Keratinocyte (primary cell): ENCODE data around the gene HCFC1R1. TPM values are rescaled to one million over a fixed set of nuclear protein-coding genes. Genes with fewer than 3 reads are reported as not detected.

Experiments
- DNase-seq: peaks from one replicate; pipeline ENCODE4 v3.0.0-alpha.2; 2011; ENCODE audit warnings: low read depth, missing footprints, low spot score
- FAIRE-seq: peaks from 2 replicates; lab custom pipeline; 2011; peaks lifted over from hg19 to GRCh38; lab: Jason Lieb, UNC
- H2AFZ ChIP-seq: 2 replicates; pipeline ENCODE4 v1.6.0; 2012; ENCODE audit warnings: low read length, control low read depth, inconsistent platforms; ENCODE audit not compliant: control insufficient read depth
- H3K27ac ChIP-seq: 2 replicates; pipeline ENCODE4 v1.5.1; 2011; ENCODE audit warnings: low read length; ENCODE audit not compliant: control insufficient read depth, insufficient read depth
- H3K27me3 ChIP-seq: 3 replicates; pipeline ENCODE4 v1.6.0; 2011; ENCODE audit warnings: low read length; ENCODE audit not compliant: control insufficient read depth, insufficient read depth; ENCODE audit errors: extremely low read depth
- H3K36me3 ChIP-seq, 2 experiments: 2 replicates in 1 of 2; 3 replicates in 1 of 2; pipeline ENCODE4 v1.5.1; 2011; ENCODE audit warnings: low read length in 2 of 2, mild to moderate bottlenecking in 1 of 2; ENCODE audit not compliant: control insufficient read depth in 2 of 2, insufficient read depth in 2 of 2; ENCODE audit errors: extremely low read depth in 1 of 2
- H3K4me1 ChIP-seq: 3 replicates; pipeline ENCODE4 v1.5.1; 2011; ENCODE audit warnings: low read length; ENCODE audit not compliant: control insufficient read depth, insufficient read depth; ENCODE audit errors: extremely low read depth
- H3K4me2 ChIP-seq: 3 replicates; pipeline ENCODE4 v1.6.0; 2011; ENCODE audit warnings: low read depth, low read length; ENCODE audit not compliant: control insufficient read depth, insufficient read depth; ENCODE audit errors: extremely low read depth
- H3K4me3 ChIP-seq, 3 experiments: fragments of 200-600 bp in 1 of 3; sonication (generic) in 1 of 3; 2 replicates in 2 of 3; 3 replicates in 1 of 3; pipeline ENCODE4 v1.5.1; 2011 to 2016; ENCODE audit warnings: low read length in 3 of 3, mild to moderate bottlenecking in 3 of 3, control low read depth in 2 of 3, inconsistent platforms in 1 of 3, low read depth in 1 of 3, mixed read lengths in 1 of 3, mixed run types in 1 of 3, moderate library complexity in 1 of 3; ENCODE audit not compliant: control insufficient read depth in 2 of 3, insufficient read depth in 2 of 3; ENCODE audit errors: extremely low read depth in 1 of 3
- H3K79me2 ChIP-seq: 2 replicates; pipeline ENCODE4 v1.6.0; 2012; ENCODE audit warnings: low read length; ENCODE audit not compliant: control insufficient read depth, insufficient read depth
- H3K9ac ChIP-seq: 3 replicates; pipeline ENCODE4 v1.6.0; 2011; ENCODE audit warnings: low read length; ENCODE audit not compliant: control insufficient read depth, insufficient read depth; ENCODE audit errors: extremely low read depth
- H3K9me1 ChIP-seq: 3 replicates; pipeline ENCODE4 v1.6.0; 2011; ENCODE audit warnings: low read length; ENCODE audit not compliant: control insufficient read depth, insufficient read depth; ENCODE audit errors: extremely low read depth
- H3K9me3 ChIP-seq: 2 replicates; pipeline ENCODE4 v1.5.1; 2012; ENCODE audit warnings: low read depth, low read length; ENCODE audit not compliant: control insufficient read depth
- H4K20me1 ChIP-seq: 3 replicates; pipeline ENCODE4 v1.6.0; 2011; ENCODE audit warnings: low read length; ENCODE audit not compliant: control insufficient read depth, insufficient read depth; ENCODE audit errors: extremely low read depth
- CTCF ChIP-seq, 3 experiments: IDR thresholded peaks in 1 of 3; conservative IDR thresholded peaks in 1 of 3; optimal IDR thresholded peaks in 1 of 3; 2 replicates in 2 of 3; 3 replicates in 1 of 3; pipeline versions ENCODE3 to v1.5.1; 2011; ENCODE audit warnings: low read length in 3 of 3, mild to moderate bottlenecking in 3 of 3, moderate library complexity in 2 of 3, control low read depth in 1 of 3, inconsistent platforms in 1 of 3; ENCODE audit not compliant: insufficient read depth in 2 of 3; ENCODE audit errors: extremely low read depth in 1 of 3
- EZH2 ChIP-seq: IDR thresholded peaks from one replicate; pipeline ENCODE4 v1.6.1; 2012; ENCODE audit warnings: inconsistent platforms, mild to moderate bottlenecking, low read length, moderate library complexity
- dilution Hi-C: fragments of 300-500 bp; cut with MboI; formaldehyde crosslinking; loops from one replicate; pipeline ENCODE4 v1.7.0; 2020; ENCODE audit warnings: low sequenced_read_pairs; ENCODE audit not compliant: extremely low pct_ligation_motif_present
- polyA plus RNA-seq, 5 experiments: library from polyadenylated mRNA; depleted of rRNA in 3 of 5; stranded (reverse) in 3 of 5; stranded (forward) in 1 of 5; unstranded in 1 of 5; fragments of >200 nt; gene quantifications; 1 replicate in 1 of 5; 2 replicates in 3 of 5; 3 replicates in 1 of 5; pipeline versions ENCODE4 v1.2.1 to v1.2.3, GENCODE V29; 2011 to 2012; ENCODE audit warnings: missing spikeins in 2 of 5, low read depth in 1 of 5, low replicate concordance in 1 of 5

HCFC1R1 gene
- polyA plus RNA-seq, 1 donor (not counting 4 experiments of a cell fraction or from before 2014, with no cell fraction given), result 13.0 TPM

GRCh38 chr16:3051494-3051893 lies 27.8 kb upstream of the HCFC1R1 start:
- no peak overlapping the region for H3K4me2 ChIP-seq
- DNase-seq (no peak), FAIRE-seq (no peak)
- no peaks in the 10 kb centered on the region for H3K4me1 ChIP-seq
- H3K9ac ChIP-seq, result no peak overlapping the region
- no peak overlapping the region for H2AFZ ChIP-seq
- H3K9me3 ChIP-seq, result no peaks in the 10 kb centered on the region
- no peak overlapping the region for H3K27ac ChIP-seq
- H3K36me3 ChIP-seq, result peaks cover 0 to 6% of the 10 kb centered on the region in 2 experiments
- no peaks in the 10 kb centered on the region for H3K9me1 ChIP-seq
- no peak overlapping the region for H3K4me3 ChIP-seq
- no peaks in the 10 kb centered on the region for H4K20me1 ChIP-seq
- dilution Hi-C loops, result no loop called here
- no peaks in the 10 kb centered on the region for H3K79me2 ChIP-seq
- peaks cover 26% of the 10 kb centered on the region for H3K27me3 ChIP-seq
- TF ChIP-seq EZH2, result no peak
- TF ChIP-seq CTCF (optimal IDR thresholded peaks at IDR 0.05 in 1 of 3, IDR thresholded peaks at IDR 0.05 in 1 of 3, conservative IDR thresholded peaks at IDR 0.05 in 1 of 3; ENCODE audit: extremely low read depth in 1 of 3, insufficient read depth in 2 of 3, low read length in 3 of 3), result no peak

GRCh38 chr16:3051009-3051408 lies 27.3 kb upstream of the HCFC1R1 start:
- no peak for FAIRE-seq
- dilution Hi-C loops, result no loop called here

More at GRCh38 chr16:3051009-3051408, 27.3 kb upstream of the HCFC1R1 start:
- H3K9ac ChIP-seq, result no peak overlapping the region
- H2AFZ ChIP-seq, result no peak overlapping the region
- no peak overlapping the region for H3K4me2 ChIP-seq
- peaks cover 0 to 6% of the 10 kb centered on the region in 2 experiments for H3K36me3 ChIP-seq
- H3K9me1 ChIP-seq, result no peaks in the 10 kb centered on the region
- no peaks in the 10 kb centered on the region for H3K4me1 ChIP-seq
- H3K9me3 ChIP-seq, result no peaks in the 10 kb centered on the region
- H3K4me3 ChIP-seq, result no peak overlapping the region
- no peak for TF ChIP-seq EZH2
- TF ChIP-seq CTCF (optimal IDR thresholded peaks at IDR 0.05 in 1 of 3, IDR thresholded peaks at IDR 0.05 in 1 of 3, conservative IDR thresholded peaks at IDR 0.05 in 1 of 3; ENCODE audit: extremely low read depth in 1 of 3, insufficient read depth in 2 of 3, low read length in 3 of 3), result no peak
- H4K20me1 ChIP-seq, result no peaks in the 10 kb centered on the region
- DNase-seq, result no peak
- H3K27ac ChIP-seq, result no peak overlapping the region
- peaks cover 31% of the 10 kb centered on the region for H3K27me3 ChIP-seq
- H3K79me2 ChIP-seq, result no peaks in the 10 kb centered on the region
